ENCODE measurements around the gene TMEM163. TPM values are rescaled to one million over a fixed set of nuclear protein-coding genes. Genes with fewer than 3 reads are reported as not detected.

TMEM163 gene
- total RNA-seq, 6 donors from 2014 or later = 19.3 to 71.6 (median 26.7) TPM

DNA sequence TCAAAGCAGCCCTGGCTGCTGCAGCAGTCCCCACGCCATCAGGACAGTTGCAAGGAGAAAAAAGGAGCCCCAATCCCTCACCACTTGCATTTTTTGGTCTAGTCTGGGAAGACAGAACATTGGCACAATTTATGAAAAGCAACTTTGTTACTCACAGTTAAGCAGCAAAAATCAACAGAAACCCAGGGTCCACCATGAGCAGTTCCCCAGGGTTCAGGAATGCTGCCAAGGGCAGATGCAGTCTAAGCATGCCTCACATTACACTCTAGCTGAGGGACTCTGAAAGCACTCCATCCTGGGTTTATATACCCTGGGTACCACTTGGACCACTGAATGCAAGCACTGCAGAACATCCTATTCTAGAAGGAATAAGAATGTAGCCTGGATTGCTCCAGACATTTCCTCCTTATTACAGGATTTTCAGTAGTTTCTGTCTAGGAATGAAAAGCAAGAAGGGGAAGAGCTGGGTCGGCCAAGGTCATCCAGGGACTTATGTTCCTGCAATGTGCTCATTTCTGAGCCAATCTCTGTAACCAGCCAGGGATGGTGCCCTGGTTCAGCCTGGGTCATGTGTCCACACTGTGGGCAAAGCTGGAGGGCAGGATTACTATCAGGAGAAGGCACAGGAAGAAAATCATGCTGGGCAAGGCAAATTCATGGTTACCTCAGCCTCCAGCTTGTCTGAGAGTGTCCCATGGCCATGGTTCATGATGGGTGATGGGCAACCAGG is 19.5 kb upstream of the TMEM163 start:
- H3K36me3 ChIP-seq = no peaks in the 10 kb centered on the region
- no peak overlapping the region for H3K27ac ChIP-seq
- no peaks in the 10 kb centered on the region for H3K9me3 ChIP-seq
- no peaks in the 10 kb centered on the region for H3K27me3 ChIP-seq
- no peak overlapping the region for H3K4me3 ChIP-seq
- H3K4me1 ChIP-seq = no peaks in the 10 kb centered on the region
- DNase-seq (no peak), ATAC-seq (ENCODE audit: low FRiP score in 2 of 2) (peak in 1 of 2 donors; percentile 20)
- 79 to 88% methylated on average over 2 of the region's 2 CpGs for WGBS, 2 donors
- TF ChIP-seq EP300 (IDR thresholded peaks at IDR 0.05) = no peak
- no peak for TF ChIP-seq POLR2A (IDR thresholded peaks at IDR 0.05)
- TF ChIP-seq POLR2AphosphoS5 (IDR thresholded peaks at IDR 0.05) = no peak
- TF ChIP-seq CTCF (IDR thresholded peaks at IDR 0.05) = no peak

DNA sequence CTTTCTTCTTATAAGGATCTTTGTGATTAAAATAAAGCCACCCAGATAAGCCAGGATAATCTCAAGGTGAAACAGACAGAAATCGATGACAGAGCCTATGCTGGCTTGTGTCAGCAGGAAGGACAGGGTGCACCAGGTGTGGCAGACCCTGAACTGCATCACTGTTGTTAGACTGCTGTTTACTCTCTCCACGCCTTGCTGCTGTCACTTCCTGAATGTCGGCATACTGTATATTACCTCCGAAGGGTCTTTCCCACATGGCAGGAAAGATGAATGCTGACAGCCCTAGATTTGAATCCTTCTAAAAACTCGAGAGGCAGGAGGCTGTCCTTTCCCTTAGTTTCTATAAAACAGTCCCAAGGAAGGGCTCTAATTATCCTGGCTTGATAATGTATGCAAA is 18.9 kb upstream of the TMEM163 start:
- TF ChIP-seq POLR2A (IDR thresholded peaks at IDR 0.05) (no peak), POLR2AphosphoS5 (IDR thresholded peaks at IDR 0.05) (no peak), CTCF (IDR thresholded peaks at IDR 0.05) (no peak), EP300 (IDR thresholded peaks at IDR 0.05) (no peak)
- Histone ChIP-seq H3K27ac (no peak overlapping the region), H3K36me3 (no peaks in the 10 kb centered on the region), H3K4me1 (no peaks in the 10 kb centered on the region), H3K27me3 (no peaks in the 10 kb centered on the region), H3K4me3 (no peak overlapping the region), H3K9me3 (no peaks in the 10 kb centered on the region)
- no peak for ATAC-seq (ENCODE audit: low FRiP score in 2 of 2)
- WGBS, 2 donors = 51 to 54% methylated on average over 4 to 5 of the region's 5 CpGs
- no peak for DNase-seq

GRCh38 chr2:134736167-134736880 is 17.5 kb upstream of the TMEM163 start:
- H3K36me3 ChIP-seq = no peaks in the 10 kb centered on the region
- WGBS, 2 donors = 67 to 75% methylated on average over 3 of the region's 3 CpGs
- DNase-seq (no peak), ATAC-seq (ENCODE audit: low FRiP score in 2 of 2) (no peak)
- no peak overlapping the region for H3K27ac ChIP-seq
- TF ChIP-seq POLR2A (IDR thresholded peaks at IDR 0.05) (no peak), CTCF (IDR thresholded peaks at IDR 0.05) (no peak), EP300 (IDR thresholded peaks at IDR 0.05) (no peak), POLR2AphosphoS5 (IDR thresholded peaks at IDR 0.05) (no peak)
- no peaks in the 10 kb centered on the region for H3K4me1 ChIP-seq
- no peaks in the 10 kb centered on the region for H3K27me3 ChIP-seq
- no peaks in the 10 kb centered on the region for H3K9me3 ChIP-seq
- H3K4me3 ChIP-seq = no peak overlapping the region

GRCh38 chr2:134728163-134728562 is 9.4 kb upstream of the TMEM163 start:
- Histone ChIP-seq H3K36me3 (no peaks in the 10 kb centered on the region), H3K9me3 (no peaks in the 10 kb centered on the region), H3K27me3 (no peaks in the 10 kb centered on the region), H3K4me1 (no peaks in the 10 kb centered on the region), H3K4me3 (no peak overlapping the region), H3K27ac (no peak overlapping the region)
- DNase-seq (no peak), ATAC-seq (ENCODE audit: low FRiP score in 2 of 2) (no peak)
- TF ChIP-seq POLR2AphosphoS5 (IDR thresholded peaks at IDR 0.05) (no peak), EP300 (IDR thresholded peaks at IDR 0.05) (no peak), POLR2A (IDR thresholded peaks at IDR 0.05) (no peak), CTCF (IDR thresholded peaks at IDR 0.05) (no peak)
- WGBS, 2 donors = 88 to 91% methylated on average over 3 of the region's 3 CpGs
